Measurements from ENCODE around the gene SLC45A3. TPM values are rescaled to one million over a fixed set of nuclear protein-coding genes. Genes with fewer than 3 reads are reported as not detected.

The SLC45A3 gene
- polyA plus RNA-seq, 1 donor (not counting 4 experiments of a cell fraction or from before 2014, with no cell fraction given) = 2.5 TPM

- dilution Hi-C loops (cut with MboI; ENCODE audit: extremely low pct_ligation_motif_present, low sequenced_read_pairs) = no loop called here
- Histone ChIP-seq H3K4me1 (ENCODE audit: control insufficient read depth, extremely low read depth, insufficient read depth, low read length) (peaks cover 34% of the 10 kb centered on the region), H3K4me3 (ENCODE audit: control insufficient read depth in 2 of 3, extremely low read depth in 1 of 3, insufficient read depth in 2 of 3, low read depth in 1 of 3, low read length in 3 of 3) (no peak overlapping the region), H4K20me1 (ENCODE audit: control insufficient read depth, extremely low read depth, insufficient read depth, low read length) (no peaks in the 10 kb centered on the region), H2AFZ (ENCODE audit: control insufficient read depth, low read length) (no peak overlapping the region), H3K36me3 (ENCODE audit: control insufficient read depth in 2 of 2, extremely low read depth in 1 of 2, insufficient read depth in 2 of 2, low read length in 2 of 2) (no peaks in the 10 kb centered on the region), H3K9me1 (ENCODE audit: control insufficient read depth, extremely low read depth, insufficient read depth, low read length) (peaks cover 4% of the 10 kb centered on the region), H3K4me2 (ENCODE audit: control insufficient read depth, extremely low read depth, insufficient read depth, low read depth, low read length) (no peak overlapping the region), H3K9ac (ENCODE audit: control insufficient read depth, extremely low read depth, insufficient read depth, low read length) (no peak overlapping the region), H3K9me3 (ENCODE audit: control insufficient read depth, low read depth, low read length) (no peaks in the 10 kb centered on the region), H3K27ac (ENCODE audit: control insufficient read depth, insufficient read depth, low read length) (no peak overlapping the region), H3K27me3 (ENCODE audit: control insufficient read depth, extremely low read depth, insufficient read depth, low read length) (no peaks in the 10 kb centered on the region), H3K79me2 (ENCODE audit: control insufficient read depth, insufficient read depth, low read length) (no peaks in the 10 kb centered on the region)
- FAIRE-seq (peak; percentile 41), DNase-seq (ENCODE audit: low read depth, low spot score) (no peak)
- TF ChIP-seq CTCF (optimal IDR thresholded peaks at IDR 0.05 in 1 of 3, IDR thresholded peaks at IDR 0.05 in 1 of 3, conservative IDR thresholded peaks at IDR 0.05 in 1 of 3; ENCODE audit: extremely low read depth in 1 of 3, insufficient read depth in 2 of 3, low read length in 3 of 3) (no peak), EZH2 (IDR thresholded peaks at IDR 0.05; ENCODE audit: low read length) (no peak)
Observed at GRCh38 chr1:205663286-205663936, 16.9 kb downstream of the SLC45A3 start.

GRCh38 chr1:205662791-205663190 lies 17.5 kb downstream of the SLC45A3 start:
- Histone ChIP-seq H3K79me2 (ENCODE audit: control insufficient read depth, insufficient read depth, low read length) (no peaks in the 10 kb centered on the region), H2AFZ (ENCODE audit: control insufficient read depth, low read length) (no peak overlapping the region), H3K27me3 (ENCODE audit: control insufficient read depth, extremely low read depth, insufficient read depth, low read length) (no peaks in the 10 kb centered on the region), H3K36me3 (ENCODE audit: control insufficient read depth in 2 of 2, extremely low read depth in 1 of 2, insufficient read depth in 2 of 2, low read length in 2 of 2) (no peaks in the 10 kb centered on the region), H3K4me2 (ENCODE audit: control insufficient read depth, extremely low read depth, insufficient read depth, low read depth, low read length) (no peak overlapping the region), H3K9me1 (ENCODE audit: control insufficient read depth, extremely low read depth, insufficient read depth, low read length) (peaks cover 4% of the 10 kb centered on the region), H3K9me3 (ENCODE audit: control insufficient read depth, low read depth, low read length) (no peaks in the 10 kb centered on the region), H3K9ac (ENCODE audit: control insufficient read depth, extremely low read depth, insufficient read depth, low read length) (no peak overlapping the region), H4K20me1 (ENCODE audit: control insufficient read depth, extremely low read depth, insufficient read depth, low read length) (no peaks in the 10 kb centered on the region), H3K27ac (ENCODE audit: control insufficient read depth, insufficient read depth, low read length) (no peak overlapping the region), H3K4me1 (ENCODE audit: control insufficient read depth, extremely low read depth, insufficient read depth, low read length) (peaks cover 28% of the 10 kb centered on the region), H3K4me3 (ENCODE audit: control insufficient read depth in 2 of 3, extremely low read depth in 1 of 3, insufficient read depth in 2 of 3, low read depth in 1 of 3, low read length in 3 of 3) (no peak overlapping the region)
- dilution Hi-C loops (cut with MboI; ENCODE audit: extremely low pct_ligation_motif_present, low sequenced_read_pairs) = no loop called here
- FAIRE-seq = no peak
- DNase-seq (ENCODE audit: low read depth, low spot score) = no peak
- TF ChIP-seq CTCF (optimal IDR thresholded peaks at IDR 0.05 in 1 of 3, IDR thresholded peaks at IDR 0.05 in 1 of 3, conservative IDR thresholded peaks at IDR 0.05 in 1 of 3; ENCODE audit: extremely low read depth in 1 of 3, insufficient read depth in 2 of 3, low read length in 3 of 3) (no peak), EZH2 (IDR thresholded peaks at IDR 0.05; ENCODE audit: low read length) (no peak)

Data from keratinocyte (primary cell).